ENCODE measurements around the gene PAK1.
"Not testable (repeated sequence)": the region's sequence is repeated elsewhere in the genome, so short reads cannot be mapped to it uniquely, and the experiment has no call there.

DNA sequence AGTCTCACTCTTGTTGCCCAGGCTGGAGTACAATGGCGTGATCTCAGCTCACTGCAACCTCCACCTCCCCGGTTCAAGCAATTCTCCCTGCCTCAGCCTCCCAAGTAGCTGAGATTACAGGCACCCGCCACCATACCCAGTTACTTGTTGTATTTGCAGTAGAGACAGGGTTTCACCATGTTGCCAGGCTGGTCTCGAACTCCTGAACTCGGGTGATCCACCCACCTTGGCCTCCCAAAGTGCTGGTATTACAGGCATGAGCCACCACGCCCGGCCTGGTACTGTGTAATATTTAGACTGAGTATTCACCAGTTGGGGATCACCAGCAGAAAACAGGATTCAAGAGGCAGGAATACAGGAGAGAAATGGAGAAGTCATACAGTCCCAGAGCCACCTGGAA is 90.5 kb downstream of the PAK1 start:
- TF ChIP-seq, protein P1, sequence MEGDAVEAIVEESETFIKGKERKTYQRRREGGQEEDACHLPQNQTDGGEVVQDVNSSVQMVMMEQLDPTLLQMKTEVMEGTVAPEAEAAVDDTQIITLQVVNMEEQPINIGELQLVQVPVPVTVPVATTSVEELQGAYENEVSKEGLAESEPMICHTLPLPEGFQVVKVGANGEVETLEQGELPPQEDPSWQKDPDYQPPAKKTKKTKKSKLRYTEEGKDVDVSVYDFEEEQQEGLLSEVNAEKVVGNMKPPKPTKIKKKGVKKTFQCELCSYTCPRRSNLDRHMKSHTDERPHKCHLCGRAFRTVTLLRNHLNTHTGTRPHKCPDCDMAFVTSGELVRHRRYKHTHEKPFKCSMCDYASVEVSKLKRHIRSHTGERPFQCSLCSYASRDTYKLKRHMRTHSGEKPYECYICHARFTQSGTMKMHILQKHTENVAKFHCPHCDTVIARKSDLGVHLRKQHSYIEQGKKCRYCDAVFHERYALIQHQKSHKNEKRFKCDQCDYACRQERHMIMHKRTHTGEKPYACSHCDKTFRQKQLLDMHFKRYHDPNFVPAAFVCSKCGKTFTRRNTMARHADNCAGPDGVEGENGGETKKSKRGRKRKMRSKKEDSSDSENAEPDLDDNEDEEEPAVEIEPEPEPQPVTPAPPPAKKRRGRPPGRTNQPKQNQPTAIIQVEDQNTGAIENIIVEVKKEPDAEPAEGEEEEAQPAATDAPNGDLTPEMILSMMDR (IDR thresholded peaks at IDR 0.05; ENCODE audit: insufficient read depth, low read depth, low read length), result not testable (repeated sequence)
- not testable (repeated sequence) for TF ChIP-seq EZH2 (IDR thresholded peaks at IDR 0.05; ENCODE audit: insufficient read depth, low read length)
